Neural crest cell (in vitro differentiated cells): Measurements from ENCODE around the gene CDC14A. TPM values are rescaled to one million over a fixed set of nuclear protein-coding genes. Genes with fewer than 3 reads are reported as not detected.

Source experiments
- DNase-seq: peaks from one replicate; pipeline ENCODE4 v3.0.0; 2021; ENCODE audit warnings: low read depth, mixed read lengths, low spot score
- H3K27ac Mint-ChIP-seq: one replicate; pipeline ENCODE4 v1.8.0; 2021; ENCODE audit warnings: mild to moderate bottlenecking, mixed read lengths; ENCODE audit not compliant: unreplicated experiment
- H3K27me3 Mint-ChIP-seq: 2 replicates; pipeline ENCODE4 v1.8.0; 2021; ENCODE audit warnings: low read depth, mild to moderate bottlenecking, mixed read lengths
- H3K36me3 Mint-ChIP-seq: 2 replicates; pipeline ENCODE4 v1.8.0; 2021; ENCODE audit warnings: low read depth, mild to moderate bottlenecking, mixed read lengths
- H3K4me1 Mint-ChIP-seq: 2 replicates; pipeline ENCODE4 v1.8.0; 2021; ENCODE audit warnings: mixed read lengths
- H3K4me3 Mint-ChIP-seq: one replicate; pipeline ENCODE4 v1.8.0; 2021; ENCODE audit warnings: mild to moderate bottlenecking, mixed read lengths
- H3K9me3 Mint-ChIP-seq: 2 replicates; pipeline ENCODE4 v1.8.0; 2021; ENCODE audit warnings: mixed read lengths
- CTCF ChIP-seq: fragments of 200-600 bp; sonication (generic); conservative IDR thresholded peaks from 2 replicates; pipeline ENCODE4 v1.5.0; 2021; ENCODE audit warnings: antibody characterized with exemption, mild to moderate bottlenecking
- total RNA-seq: library from RNA; stranded (reverse); gene quantifications from 2 replicates; pipeline ENCODE4 v1.2.1, GENCODE V29; 2021

Gene CDC14A
- total RNA-seq, 1 donor from 2014 or later, result 15.7 TPM

- no peak overlapping the region for H3K4me3 Mint-ChIP-seq
- H3K4me1 Mint-ChIP-seq, result no peaks in the 10 kb centered on the region
- no peaks in the 10 kb centered on the region for H3K9me3 Mint-ChIP-seq
- peaks cover 5% of the 10 kb centered on the region for H3K36me3 Mint-ChIP-seq
- no peak for TF ChIP-seq CTCF
- no peaks in the 10 kb centered on the region for H3K27me3 Mint-ChIP-seq
- DNase-seq, result no peak
- no peak overlapping the region for H3K27ac Mint-ChIP-seq
Observed at GRCh38 chr1:100517515-100517914, 165.2 kb downstream of the CDC14A start.

- peaks cover 5% of the 10 kb centered on the region for H3K36me3 Mint-ChIP-seq
- H3K4me3 Mint-ChIP-seq, result no peak overlapping the region
- no peak overlapping the region for H3K27ac Mint-ChIP-seq
- no peaks in the 10 kb centered on the region for H3K27me3 Mint-ChIP-seq
- TF ChIP-seq CTCF, result no peak
- H3K9me3 Mint-ChIP-seq, result no peaks in the 10 kb centered on the region
- DNase-seq, result no peak
- no peaks in the 10 kb centered on the region for H3K4me1 Mint-ChIP-seq
Observed at GRCh38 chr1:100518023-100518422, 165.7 kb downstream of the CDC14A start.

GRCh38 chr1:100523038-100523652 is 170.8 kb downstream of the CDC14A start:
- peaks cover 3% of the 10 kb centered on the region for H3K9me3 Mint-ChIP-seq
- no peak for DNase-seq
- H3K36me3 Mint-ChIP-seq, result peaks cover 2% of the 10 kb centered on the region
- H3K27ac Mint-ChIP-seq, result peak overlapping the region; percentile 54
- no peak overlapping the region for H3K4me3 Mint-ChIP-seq
- no peaks in the 10 kb centered on the region for H3K27me3 Mint-ChIP-seq
- TF ChIP-seq CTCF, result no peak
- H3K4me1 Mint-ChIP-seq, result no peaks in the 10 kb centered on the region

- Mint-ChIP-seq H3K27me3 (no peaks in the 10 kb centered on the region), H3K4me1 (no peaks in the 10 kb centered on the region), H3K9me3 (peaks cover 3% of the 10 kb centered on the region), H3K36me3 (no peaks in the 10 kb centered on the region), H3K4me3 (no peak overlapping the region), H3K27ac (no peak overlapping the region)
- no peak for DNase-seq
- TF ChIP-seq CTCF, result no peak
Observed at GRCh38 chr1:100524355-100524754, 172.0 kb downstream of the CDC14A start.

GRCh38 chr1:100526894-100527293 is 174.6 kb downstream of the CDC14A start:
- Mint-ChIP-seq H3K4me3 (no peak overlapping the region), H3K4me1 (no peaks in the 10 kb centered on the region), H3K27ac (no peak overlapping the region), H3K27me3 (no peaks in the 10 kb centered on the region), H3K36me3 (no peaks in the 10 kb centered on the region), H3K9me3 (peaks cover 3% of the 10 kb centered on the region)
- no peak for TF ChIP-seq CTCF
- no peak for DNase-seq
